Measurements from ENCODE around the gene AQP12B.
"Not testable (repeated sequence)": the region's sequence is repeated elsewhere in the genome, so short reads cannot be mapped to it uniquely, and the experiment has no call there.

Gene AQP12B

GRCh38 chr2:240683329-240683979, 769 bp upstream of the AQP12B start:
- not testable (repeated sequence) for DNase-seq (ENCODE audit: low read depth)

GRCh38 chr2:240680185-240680584, 2.5 kb downstream of the AQP12B start:
- not testable (repeated sequence) for DNase-seq (ENCODE audit: low read depth)

- DNase-seq (ENCODE audit: low read depth), result not testable (repeated sequence)
Measured at GRCh38 chr2:240678909-240679308, 3.8 kb downstream of the AQP12B start.

DNA sequence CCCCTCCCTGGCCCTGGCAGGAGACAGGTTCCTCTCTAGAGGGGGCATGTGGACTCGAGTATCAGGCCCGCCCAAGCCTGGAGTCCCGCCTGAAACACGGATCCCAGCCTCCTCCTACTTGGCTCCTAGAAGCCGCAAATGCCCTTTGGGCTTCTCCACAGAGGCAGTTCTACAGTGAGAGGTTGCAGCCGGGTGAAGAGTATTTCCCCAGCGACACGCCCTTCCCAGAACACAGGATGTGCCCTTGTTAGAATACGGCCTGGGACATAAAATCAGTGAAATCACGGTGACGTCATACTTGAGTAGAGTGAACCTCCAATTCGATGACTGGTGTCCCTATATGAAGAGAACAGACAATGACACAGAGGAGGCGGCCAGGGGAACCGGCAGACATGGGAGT, 4.6 kb downstream of the AQP12B start:
- not testable (repeated sequence) for DNase-seq (ENCODE audit: low read depth)

DNA sequence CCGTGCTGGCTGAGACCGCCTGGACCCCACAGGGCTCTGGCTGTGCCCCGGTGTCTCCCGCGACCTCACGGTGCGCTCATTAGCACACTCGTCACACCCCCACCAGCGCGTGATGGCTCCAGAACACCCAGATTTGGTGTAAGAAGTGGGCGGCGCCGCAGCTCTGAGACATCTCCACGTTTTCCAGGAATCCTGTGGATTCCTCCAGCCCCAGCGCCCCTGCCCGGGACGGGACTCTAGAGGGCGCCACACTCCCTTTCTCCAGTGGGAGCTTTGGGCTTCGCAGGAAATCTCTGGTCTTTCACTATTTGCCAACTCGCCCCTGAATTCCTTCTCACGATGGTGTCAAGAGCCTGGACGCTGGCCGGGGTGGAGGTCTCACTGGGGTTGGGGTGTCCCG, 7.3 kb downstream of the AQP12B start:
- DNase-seq (ENCODE audit: low read depth), result not testable (repeated sequence)

DNA sequence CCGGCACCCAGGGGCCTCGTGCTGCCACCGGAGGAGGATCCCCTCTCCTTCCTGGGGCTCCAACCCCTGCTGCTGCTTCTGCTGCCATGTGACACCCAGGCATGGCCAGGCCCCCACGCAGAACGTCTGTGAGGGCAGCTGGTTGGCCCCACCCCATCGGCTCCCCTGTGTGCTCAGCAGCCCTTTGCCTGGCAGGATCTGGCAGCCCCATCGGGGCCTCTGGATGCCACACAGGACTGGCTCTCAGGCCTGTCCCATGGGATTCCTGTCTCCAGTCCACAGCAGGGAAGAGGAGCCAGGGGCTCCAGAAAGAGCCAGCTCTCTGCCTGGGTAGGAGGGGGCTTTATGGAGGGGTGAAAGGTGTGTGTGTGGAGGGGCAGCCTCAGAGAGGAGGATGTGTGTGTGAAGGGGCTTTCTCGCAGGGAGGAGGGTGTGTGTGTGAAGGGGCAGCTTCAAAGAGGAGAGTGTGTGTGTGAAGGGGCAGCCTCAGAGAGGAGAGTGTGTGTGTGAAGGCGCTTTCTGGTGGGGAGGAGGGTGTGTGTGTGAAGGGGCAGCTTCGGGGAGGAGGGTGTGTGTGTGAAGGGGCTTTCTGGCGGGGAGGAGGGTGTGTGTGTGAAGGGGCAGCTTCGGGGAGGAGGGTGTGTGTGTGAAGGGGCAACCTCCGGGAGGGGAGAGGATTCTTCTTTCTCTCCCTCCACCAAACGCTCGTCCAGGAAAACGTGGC, 8.1 kb downstream of the AQP12B start:
- not testable (repeated sequence) for DNase-seq (ENCODE audit: low read depth)

DNA sequence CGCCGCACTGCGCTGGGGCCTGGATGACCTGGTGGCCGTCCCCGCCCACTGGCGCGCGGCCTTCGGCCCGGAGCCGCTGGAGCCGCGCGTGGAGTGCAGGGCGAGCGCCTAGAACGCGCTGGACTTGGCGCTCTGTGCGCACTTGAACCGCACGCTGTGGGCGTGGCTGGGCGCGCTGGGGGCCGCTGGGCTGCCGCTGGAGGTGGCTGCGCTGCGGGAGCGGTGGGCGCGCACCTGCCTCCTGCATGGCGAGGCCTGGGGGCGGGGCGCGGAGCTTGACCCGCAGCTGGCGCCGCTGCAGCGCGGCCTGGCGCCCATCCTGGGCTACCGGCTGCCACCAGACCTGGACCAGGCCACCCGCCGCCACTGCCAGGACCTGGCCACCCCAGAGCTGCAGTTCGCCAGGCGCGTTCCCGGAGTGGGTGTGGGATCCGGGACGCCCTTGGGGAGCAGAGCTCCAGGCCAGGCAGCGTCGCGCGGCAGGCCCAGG, 9.9 kb downstream of the AQP12B start:
- no peak for DNase-seq (ENCODE audit: low read depth)

- DNase-seq (ENCODE audit: low read depth), result no peak
Measured at GRCh38 chr2:240672076-240672700, 10.5 kb downstream of the AQP12B start.

- DNase-seq (ENCODE audit: low read depth), result no peak
Measured at GRCh38 chr2:240670950-240671349, 11.7 kb downstream of the AQP12B start.

GRCh38 chr2:240670402-240670801, 12.3 kb downstream of the AQP12B start:
- DNase-seq (ENCODE audit: low read depth), result no peak

- no peak for DNase-seq (ENCODE audit: low read depth)
Measured at GRCh38 chr2:240664622-240665021, 18.1 kb downstream of the AQP12B start.

- no peak for DNase-seq (ENCODE audit: low read depth)
Measured at GRCh38 chr2:240663546-240664190, 19.0 kb downstream of the AQP12B start.

DNA sequence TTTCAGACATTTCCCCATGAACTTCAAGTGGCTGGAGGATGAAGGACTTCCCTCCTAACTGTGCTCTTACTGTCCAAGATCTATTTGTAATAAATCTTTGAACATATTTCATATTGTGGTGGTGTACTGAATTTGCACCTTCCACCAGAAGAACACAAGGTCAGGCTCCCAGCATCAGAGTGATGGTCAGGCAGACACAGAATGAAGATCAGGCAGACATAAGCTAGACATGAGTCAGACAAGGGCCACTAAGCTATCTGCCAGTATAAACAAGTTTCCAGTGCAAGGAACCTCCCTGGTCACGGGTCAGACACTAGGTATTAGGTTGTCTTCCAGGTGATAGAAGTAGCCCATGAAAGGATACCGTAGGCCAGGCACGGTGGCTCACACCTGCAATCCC, 20.0 kb downstream of the AQP12B start:
- DNase-seq (ENCODE audit: low read depth), result no peak

GRCh38 chr2:240659883-240660282, 22.8 kb downstream of the AQP12B start:
- DNase-seq (ENCODE audit: low read depth), result not testable (repeated sequence)

GRCh38 chr2:240655931-240656886, 26.5 kb downstream of the AQP12B start:
- no peak for DNase-seq (ENCODE audit: low read depth)

DNA sequence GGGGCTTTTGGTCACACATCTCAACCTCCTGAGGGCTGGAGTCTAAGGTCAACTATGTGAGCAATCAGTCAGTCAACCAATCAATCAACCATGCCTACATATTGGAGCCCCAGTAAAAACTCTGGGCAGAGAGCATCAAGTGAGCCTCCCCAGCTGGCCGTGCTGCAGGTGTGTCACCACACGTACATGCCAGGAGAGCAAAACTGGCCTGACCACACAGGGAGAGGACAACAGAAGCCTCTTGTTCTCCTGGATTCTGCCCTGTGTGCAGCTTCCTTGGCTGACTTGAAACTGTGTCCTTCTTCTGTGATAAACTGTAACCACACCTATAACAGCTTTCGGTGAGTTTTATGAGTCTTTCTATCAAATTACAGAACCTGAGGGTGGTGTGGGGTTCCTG, 31.5 kb downstream of the AQP12B start:
- no peak for DNase-seq (ENCODE audit: low read depth)

- DNase-seq (ENCODE audit: low read depth), result no peak
Measured at GRCh38 chr2:240650254-240650965, 32.3 kb downstream of the AQP12B start.

- no peak for DNase-seq (ENCODE audit: low read depth)
Measured at GRCh38 chr2:240649331-240649730, 33.4 kb downstream of the AQP12B start.

DNA sequence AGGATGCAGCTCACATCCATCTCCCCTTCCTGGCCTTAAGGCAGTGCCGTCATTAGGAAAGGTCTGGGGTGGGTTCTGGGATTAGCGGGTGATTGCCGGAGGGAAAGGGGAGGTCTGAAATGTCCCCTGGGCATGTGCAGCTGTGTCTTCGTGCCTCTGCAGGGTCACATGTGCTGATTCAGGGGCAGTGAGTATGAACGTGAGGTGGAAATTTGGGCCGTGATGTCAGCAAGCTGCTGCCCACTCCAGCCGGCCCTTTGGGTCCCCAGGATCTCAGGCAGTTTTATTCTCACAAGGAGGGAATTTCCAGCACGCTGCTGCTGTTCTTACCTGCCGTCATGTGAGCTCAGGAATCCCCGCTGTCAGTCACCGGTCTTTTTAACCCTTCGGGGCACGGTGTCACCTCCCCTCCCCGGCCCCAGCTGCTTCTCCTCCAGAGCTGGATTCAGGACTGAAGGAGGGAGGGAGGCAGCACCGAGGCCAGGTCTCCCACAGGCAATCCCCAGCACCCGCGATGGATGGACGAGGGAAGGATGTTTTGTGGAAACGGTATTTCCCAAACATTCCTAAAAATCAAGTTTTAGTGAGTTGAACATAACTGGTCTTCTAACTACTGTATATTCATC, 33.9 kb downstream of the AQP12B start:
- DNase-seq (ENCODE audit: low read depth), result no peak

GRCh38 chr2:240648155-240648649, 34.5 kb downstream of the AQP12B start:
- DNase-seq (ENCODE audit: low read depth), result no peak
